Uterus (tissue), 2 donors: Measurements from ENCODE around the gene CCDC85A.

Experiments used
- CTCF ChIP-seq, 4 experiments: fragments of 200-600 bp in 2 of 4; fragments of 450-650 bp in 2 of 4; sonication (generic) in 2 of 4; IDR thresholded peaks; one replicate each; pipeline ENCODE4 v1.5.1; 2016 to 2019; ENCODE audit warnings: antibody characterized with exemption in 4 of 4, mild to moderate bottlenecking in 2 of 4, moderate library complexity in 1 of 4
- POLR2A ChIP-seq, 2 donors: fragments of 450-650 bp; IDR thresholded peaks; one replicate each; pipeline ENCODE4 v1.6.1; 2016; ENCODE audit warnings: antibody characterized with exemption in 2 of 2, mild to moderate bottlenecking in 1 of 2, moderate library complexity in 1 of 2

- no peak for TF ChIP-seq POLR2A (IDR thresholded peaks at IDR 0.05)
- TF ChIP-seq CTCF (IDR thresholded peaks at IDR 0.05) = no peak
Measured at GRCh38 chr2:56376699-56377665, 193.2 kb downstream of the CCDC85A start.
